B cell (primary cell): ENCODE measurements around the gene NFIB. TPM values are rescaled to one million over a fixed set of nuclear protein-coding genes. Genes with fewer than 3 reads are reported as not detected.

Experiments used
- ATAC-seq: fragments of 200-7000 bp; cut with Tn5 transposase; one replicate; pipeline ENCODE4 v1.10.0; 2021; ENCODE audit warnings: low read depth, mild to moderate bottlenecking, moderate number of reproducible peaks, moderate library complexity
- CTCF ChIA-PET: fragments of 350-600 bp; sonication (Branson Sonifier 250); formaldehyde crosslinking; loops from one replicate; lab custom pipeline; 2021; ENCODE audit warnings: antibody characterized with exemption, inconsistent platforms; lab: Charles Lee
- POLR2A ChIA-PET: fragments of 350-600 bp; sonication (Branson Sonifier 250); formaldehyde crosslinking; loops from one replicate; lab custom pipeline; 2021; ENCODE audit warnings: antibody characterized with exemption; lab: Charles Lee
- DNase-seq: peaks from one replicate; pipeline ENCODE4 v3.0.0; 2013
- H2AFZ ChIP-seq: 2 replicates; pipeline ENCODE4 v1.6.1; 2012; ENCODE audit warnings: mild to moderate bottlenecking, low read depth, low read length; ENCODE audit not compliant: insufficient read depth, poor library complexity, severe bottlenecking
- H3K27ac ChIP-seq, 2 donors: 1 replicate in 1 of 2; 2 replicates in 1 of 2; pipeline ENCODE4 v1.5.1; 2012 to 2013; ENCODE audit warnings: low read length in 2 of 2, mild to moderate bottlenecking in 2 of 2, moderate library complexity in 1 of 2
- H3K27me3 ChIP-seq, 4 experiments: fragments of 200-600 bp in 1 of 4; sonication (generic) in 1 of 4; replicated peaks in 1 of 4; 1 replicate in 2 of 4; 2 replicates in 2 of 4; pipeline versions ENCODE4 v1.6.1 to v1.7.0; 2013 to 2016; ENCODE audit warnings: low read length in 3 of 4, mild to moderate bottlenecking in 2 of 4, mixed read lengths in 1 of 4, moderate library complexity in 1 of 4; ENCODE audit not compliant: insufficient read depth in 4 of 4, control insufficient read depth in 3 of 4; ENCODE audit errors: control extremely low read depth in 1 of 4
- H3K36me3 ChIP-seq, 2 experiments: replicated peaks in 1 of 2; 1 replicate in 1 of 2; 2 replicates in 1 of 2; pipeline versions ENCODE4 v1.6.1 to v1.7.1; 2013; ENCODE audit warnings: low read length in 1 of 2; ENCODE audit not compliant: insufficient read depth in 2 of 2, control insufficient read depth in 1 of 2; ENCODE audit errors: control extremely low read depth in 1 of 2, extremely low read depth in 1 of 2
- H3K4me1 ChIP-seq, 2 donors: fragments of 200-600 bp in 1 of 2; sonication (generic) in 1 of 2; 1 replicate in 1 of 2; 2 replicates in 1 of 2; pipeline versions ENCODE4 v1.5.1 to v1.6.1; 2013 to 2017; ENCODE audit warnings: low read length in 2 of 2; ENCODE audit not compliant: control insufficient read depth in 2 of 2, insufficient read depth in 2 of 2
- H3K4me2 ChIP-seq: replicated peaks from 2 replicates; pipeline ENCODE3; 2012; ENCODE audit warnings: mild to moderate bottlenecking, low read depth, low read length; ENCODE audit not compliant: poor library complexity, severe bottlenecking
- H3K4me3 ChIP-seq, 5 experiments: fragments of 200-600 bp in 1 of 5; sonication (generic) in 1 of 5; 1 replicate in 3 of 5; 2 replicates in 2 of 5; pipeline versions ENCODE4 v1.5.1 to v1.7.0; 2011 to 2016; ENCODE audit warnings: low read length in 4 of 5, mild to moderate bottlenecking in 4 of 5, low read depth in 2 of 5, control low read depth in 1 of 5, moderate library complexity in 1 of 5; ENCODE audit not compliant: insufficient read depth in 1 of 5; ENCODE audit errors: control extremely low read depth in 1 of 5, extremely low read depth in 1 of 5
- H3K79me2 ChIP-seq: fragments of 200-600 bp; sonication (generic); one replicate; pipeline ENCODE4 v1.6.0; 2016; ENCODE audit warnings: low read length; ENCODE audit not compliant: control insufficient read depth, insufficient read depth
- H3K9ac ChIP-seq: fragments of 200-600 bp; sonication (generic); 2 replicates; pipeline ENCODE4 v1.6.1; 2017; ENCODE audit warnings: mild to moderate bottlenecking, low read length, moderate library complexity
- H3K9me3 ChIP-seq, 3 donors: one replicate each; pipeline versions ENCODE4 v1.6.1 to v1.7.1; 2013; ENCODE audit warnings: low read length in 2 of 3; ENCODE audit not compliant: control insufficient read depth in 2 of 3, insufficient read depth in 1 of 3; ENCODE audit errors: control extremely low read depth in 1 of 3
- H4K20me1 ChIP-seq: 2 replicates; pipeline ENCODE4 v1.6.0; 2012; ENCODE audit warnings: mild to moderate bottlenecking, low read length; ENCODE audit not compliant: insufficient read depth, control insufficient read depth, poor library complexity, severe bottlenecking
- H3K27ac Mint-ChIP-seq: one replicate; pipeline ENCODE4 v1.8.0; 2021; ENCODE audit warnings: mixed read lengths
- H3K27me3 Mint-ChIP-seq: one replicate; pipeline ENCODE4 v1.8.0; 2021; ENCODE audit warnings: mixed read lengths
- H3K4me1 Mint-ChIP-seq: one replicate; pipeline ENCODE4 v1.8.0; 2021; ENCODE audit warnings: mixed read lengths
- H3K4me3 Mint-ChIP-seq: one replicate; pipeline ENCODE4 v1.8.0; 2021; ENCODE audit warnings: mixed read lengths
- H3K9me3 Mint-ChIP-seq: one replicate; pipeline ENCODE4 v1.8.0; 2022; ENCODE audit warnings: mixed read lengths; ENCODE audit not compliant: insufficient read depth
- EZH2 ChIP-seq: IDR thresholded peaks from 2 replicates; pipeline ENCODE4 v1.6.1; 2012; ENCODE audit warnings: borderline replicate concordance, low read depth, mild to moderate bottlenecking, moderate library complexity, low read length; ENCODE audit not compliant: insufficient read depth, poor library complexity, severe bottlenecking
- WGBS: methylation state at CpG from one replicate; pipeline ENCODE4 v1.1.5; 2013; ENCODE audit warnings: missing lambda C conversion rate; ENCODE audit not compliant: insufficient coverage; 5-methylcytosine and 5-hydroxymethylcytosine counted together
- intact Hi-C: fragments of 100-400 bp; cut with micrococcal nuclease; formaldehyde crosslinking; loops from one replicate; pipeline ENCODE4 v1.10.0; 2022
- polyA plus RNA-seq: library from polyadenylated mRNA; depleted of rRNA; stranded (reverse); fragments of >200 nt; gene quantifications from 2 replicates; pipeline ENCODE4 v1.2.3, GENCODE V29; 2012
- total RNA-seq, 2 donors: library from RNA; stranded (reverse); fragments of 120-200 nt in 1 of 2; gene quantifications; 1 replicate in 1 of 2; 2 replicates in 1 of 2; pipeline versions ENCODE4 v1.2.3 to v1.2.4, GENCODE V29; 2013 to 2022
- TF ChIP-seq, protein P1 (sequence below): fragments of 200-600 bp; IDR thresholded peaks from one replicate; pipeline ENCODE4 v1.8.0; 2022; ENCODE audit warnings: antibody characterized with exemption, mild to moderate bottlenecking

Gene NFIB
- total and polyA plus RNA-seq, 2 donors (not counting 1 experiment from before 2014, with no cell fraction given), result not detected

DNA sequence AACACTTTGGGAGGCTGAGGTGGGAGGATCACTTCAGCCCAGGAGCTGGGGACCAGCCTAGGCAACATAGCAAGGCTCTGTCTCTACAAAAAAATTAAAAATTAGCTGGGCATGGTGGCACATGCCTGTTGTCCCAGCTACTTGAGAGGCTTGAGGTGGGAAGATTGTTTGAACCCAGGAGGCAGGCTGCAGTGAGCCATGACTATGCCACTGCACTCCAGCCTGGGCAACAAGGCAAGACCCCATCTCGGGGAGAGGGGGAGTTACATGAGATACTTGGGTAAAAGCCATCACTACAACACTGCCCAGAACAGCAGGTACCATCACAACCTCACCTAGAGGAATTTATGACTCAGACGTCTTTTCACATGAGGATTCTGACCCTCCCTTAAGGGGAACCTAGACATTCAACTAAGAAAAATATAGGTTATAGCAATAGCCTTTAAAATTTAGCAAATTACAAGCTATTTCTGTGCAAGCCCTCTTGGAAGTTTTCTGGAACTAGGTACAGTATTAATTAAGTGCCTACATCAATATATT lies 143.5 kb downstream of the NFIB start:
- Histone ChIP-seq H2AFZ (no peak overlapping the region), H4K20me1 (no peaks in the 10 kb centered on the region), H3K9me3 (no peaks in the 10 kb centered on the region), H3K27me3 (no peaks in the 10 kb centered on the region), H3K27ac (no peak overlapping the region), H3K9ac (no peak overlapping the region), H3K79me2 (no peaks in the 10 kb centered on the region), H3K4me2 (no peak overlapping the region), H3K4me3 (no peak overlapping the region), H3K36me3 (no peaks in the 10 kb centered on the region), H3K4me1 (no peaks in the 10 kb centered on the region)
- no peak overlapping the region for H3K4me3 Mint-ChIP-seq
- WGBS, result no CpG with 5 or more reads among the region's 2 CpGs
- no peaks in the 10 kb centered on the region for H3K4me1 Mint-ChIP-seq
- no peaks in the 10 kb centered on the region for H3K27me3 Mint-ChIP-seq
- intact Hi-C loops, result no loop called here
- H3K9me3 Mint-ChIP-seq, result no peaks in the 10 kb centered on the region
- POLR2A ChIA-PET, result no interaction called here
- DNase-seq, result no peak
- no peak overlapping the region for H3K27ac Mint-ChIP-seq
- CTCF ChIA-PET, result no interaction called here
- no peak for ATAC-seq
- TF ChIP-seq, protein P1, sequence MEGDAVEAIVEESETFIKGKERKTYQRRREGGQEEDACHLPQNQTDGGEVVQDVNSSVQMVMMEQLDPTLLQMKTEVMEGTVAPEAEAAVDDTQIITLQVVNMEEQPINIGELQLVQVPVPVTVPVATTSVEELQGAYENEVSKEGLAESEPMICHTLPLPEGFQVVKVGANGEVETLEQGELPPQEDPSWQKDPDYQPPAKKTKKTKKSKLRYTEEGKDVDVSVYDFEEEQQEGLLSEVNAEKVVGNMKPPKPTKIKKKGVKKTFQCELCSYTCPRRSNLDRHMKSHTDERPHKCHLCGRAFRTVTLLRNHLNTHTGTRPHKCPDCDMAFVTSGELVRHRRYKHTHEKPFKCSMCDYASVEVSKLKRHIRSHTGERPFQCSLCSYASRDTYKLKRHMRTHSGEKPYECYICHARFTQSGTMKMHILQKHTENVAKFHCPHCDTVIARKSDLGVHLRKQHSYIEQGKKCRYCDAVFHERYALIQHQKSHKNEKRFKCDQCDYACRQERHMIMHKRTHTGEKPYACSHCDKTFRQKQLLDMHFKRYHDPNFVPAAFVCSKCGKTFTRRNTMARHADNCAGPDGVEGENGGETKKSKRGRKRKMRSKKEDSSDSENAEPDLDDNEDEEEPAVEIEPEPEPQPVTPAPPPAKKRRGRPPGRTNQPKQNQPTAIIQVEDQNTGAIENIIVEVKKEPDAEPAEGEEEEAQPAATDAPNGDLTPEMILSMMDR, result no peak
- TF ChIP-seq EZH2, result no peak

DNA sequence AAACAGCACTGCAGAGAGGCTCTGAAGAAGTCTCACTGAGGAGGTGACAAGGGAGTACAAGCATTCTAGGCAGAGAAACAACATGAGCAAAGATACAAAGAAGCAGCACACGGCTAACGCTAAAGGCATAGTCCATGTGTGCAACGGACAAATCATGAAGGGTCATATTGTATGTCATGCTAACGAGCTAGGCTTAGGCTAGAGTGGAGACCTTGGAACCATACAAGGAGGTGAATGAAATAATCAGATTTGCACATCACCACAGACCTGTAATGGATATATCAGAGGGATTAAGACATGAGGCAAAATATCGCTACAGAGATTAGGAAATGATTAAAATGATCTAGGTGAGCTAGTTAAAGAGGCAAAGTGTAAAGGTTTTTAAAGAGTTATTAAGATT lies 145.6 kb downstream of the NFIB start:
- H3K4me1 Mint-ChIP-seq, result no peaks in the 10 kb centered on the region
- H3K4me3 Mint-ChIP-seq, result no peak overlapping the region
- WGBS, result 100% methylated on average over 2 of the region's 5 CpGs
- Histone ChIP-seq H4K20me1 (no peaks in the 10 kb centered on the region), H3K36me3 (no peaks in the 10 kb centered on the region), H3K4me3 (no peak overlapping the region), H3K9ac (no peak overlapping the region), H2AFZ (no peak overlapping the region), H3K79me2 (no peaks in the 10 kb centered on the region), H3K4me2 (no peak overlapping the region), H3K4me1 (no peaks in the 10 kb centered on the region), H3K27me3 (no peaks in the 10 kb centered on the region), H3K9me3 (no peaks in the 10 kb centered on the region), H3K27ac (no peak overlapping the region)
- H3K27ac Mint-ChIP-seq, result no peak overlapping the region
- ChIA-PET POLR2A (no interaction called here), CTCF (no interaction called here)
- no peaks in the 10 kb centered on the region for H3K27me3 Mint-ChIP-seq
- DNase-seq, result no peak
- no peaks in the 10 kb centered on the region for H3K9me3 Mint-ChIP-seq
- no peak for ATAC-seq
- TF ChIP-seq, protein P1, result no peak
- no peak for TF ChIP-seq EZH2
- intact Hi-C loops, result no loop called here
